ENCODE measurements around the gene TMEM250.

- no peak for TF ChIP-seq CTCF (IDR thresholded peaks at IDR 0.05)
- peak in 1 of 2 donors; percentile 83 for TF ChIP-seq POLR2A (IDR thresholded peaks at IDR 0.05)
Observed at GRCh38 chr9:136095070-136096058, 23.3 kb downstream of the TMEM250 start, which contains the start of gene NACC2.
